ENCODE results near the gene PPP2R2C. TPM values are rescaled to one million over a fixed set of nuclear protein-coding genes. Genes with fewer than 3 reads are reported as not detected.

Gene PPP2R2C
- total and polyA plus RNA-seq, 2 of the 4 experiments (the other 2 are of a cell fraction) = 0.03 TPM; not detected in 1

GRCh38 chr4:6287017-6287788, 185.2 kb downstream of the PPP2R2C start:
- in situ Hi-C loops (cut with MboI; ENCODE audit: low sequenced_read_pairs) (no loop called here), intact Hi-C loops (cut with micrococcal nuclease) (no loop called here), dilution Hi-C loops (cut with HindIII; ENCODE audit: low sequenced_read_pairs, unreplicated experiment) (no loop called here)
- peaks cover 6% of the 10 kb centered on the region for H3K4me1 ChIP-seq (ENCODE audit: control insufficient read depth, insufficient read depth, low read length)
- CTCF ChIA-PET = no interaction called here
- H3K36me3 ChIP-seq (ENCODE audit: control insufficient read depth, insufficient read depth, low read length) = peaks cover 56% of the 10 kb centered on the region
- H3K79me1 ChIP-seq (ENCODE audit: low read depth in 1 of 2, low read length in 2 of 2) = peaks cover 2 to 21% of the 10 kb centered on the region in 2 experiments; a peak in 3 of 4 replicates
- 96% methylated on average over 4 of the region's 16 CpGs; no CpG with 5 or more reads in 1 of the 2 experiments for WGBS, 2 experiments (ENCODE audit: extremely low coverage in 2 of 2, insufficient read length in 1 of 2)
- no peak for ATAC-seq (ENCODE audit: low read depth)
- H3K27ac ChIP-seq (ENCODE audit: insufficient read depth, low read length) = no peak overlapping the region
- H3K14ac ChIP-seq (replicated peaks; ENCODE audit: low read depth, low read length) = no peak overlapping the region
- H2BK120ac ChIP-seq (ENCODE audit: low read depth, low read length) = no peak overlapping the region
- H3K4ac ChIP-seq (ENCODE audit: low read depth, low read length) = no peak overlapping the region
- no TSS peak for BruUV-seq (replicated peaks)
- H2AK5ac ChIP-seq (ENCODE audit: low read depth, low read length) = no peak overlapping the region
- no peaks in the 10 kb centered on the region for H3K27me3 ChIP-seq (ENCODE audit: control insufficient read depth, insufficient read depth, low read length)
- H3K9ac ChIP-seq (ENCODE audit: low read depth, low read length) = no peak overlapping the region
- H2AK9ac ChIP-seq (replicated peaks; ENCODE audit: low read depth, low read length, poor library complexity) = no peak overlapping the region
- POLR2A ChIA-PET (ENCODE audit: unreplicated experiment) = no interaction called here
- H4K8ac ChIP-seq (ENCODE audit: low read depth in 2 of 2, low read length in 2 of 2) = no peak overlapping the region
- no peak overlapping the region for H2BK15ac ChIP-seq (ENCODE audit: low read depth, low read length)
- peaks cover 9% of the 10 kb centered on the region for H3K9me1 ChIP-seq (ENCODE audit: insufficient read depth, low read length)
- no peak for DNase-seq
- no peak overlapping the region for H3K18ac ChIP-seq (ENCODE audit: low read depth, low read length)
- no peak overlapping the region for H2AFZ ChIP-seq (replicated peaks; ENCODE audit: low read length, poor library complexity)
- H3K4me3 ChIP-seq (ENCODE audit: insufficient read depth, low read depth, low read length) = no peak overlapping the region
- H2BK20ac ChIP-seq (ENCODE audit: low read depth, low read length) = no peak overlapping the region
- H3K4me2 ChIP-seq (ENCODE audit: low read depth, low read length) = no peak overlapping the region
- no peak overlapping the region for H4K5ac ChIP-seq (ENCODE audit: low read depth, low read length)
- H4K20me1 ChIP-seq (ENCODE audit: insufficient read depth, low read length) = peaks cover 23% of the 10 kb centered on the region
- no peaks in the 10 kb centered on the region for H3K9me3 ChIP-seq (ENCODE audit: control insufficient read depth, insufficient read depth, low read length)
- H4K91ac ChIP-seq (ENCODE audit: insufficient read depth, low read depth, low read length) = no peak overlapping the region
- no peak overlapping the region for H3K23ac ChIP-seq (ENCODE audit: low read depth, low read length)
- H3K56ac ChIP-seq (ENCODE audit: extremely low read depth, insufficient read depth, low read length) = no peak overlapping the region
- TF ChIP-seq ELK1 (IDR thresholded peaks at IDR 0.05; ENCODE audit: borderline replicate concordance, low read depth, low read length) = no peak
- no peak for TF ChIP-seq CTCF (conservative IDR thresholded peaks at IDR 0.05; ENCODE audit: low read depth, low read length)
- no peak for TF ChIP-seq FOS (IDR thresholded peaks at IDR 0.05; ENCODE audit: low read depth, low read length)
- no peak for TF ChIP-seq RFX5 (IDR thresholded peaks at IDR 0.05; ENCODE audit: low read depth, low read length)
- TF ChIP-seq RCOR1 (IDR thresholded peaks at IDR 0.05; ENCODE audit: insufficient replicate concordance, low read length) = no peak
- TF ChIP-seq CEBPB (IDR thresholded peaks at IDR 0.05; ENCODE audit: low read depth, low read length) = no peak
- no peak for TF ChIP-seq MAZ (IDR thresholded peaks at IDR 0.05; ENCODE audit: borderline replicate concordance, low read depth, low read length)
- no peak for TF ChIP-seq BHLHE40 (IDR thresholded peaks at IDR 0.05; ENCODE audit: low read depth, low read length)
- no peak for TF ChIP-seq SMC3 (IDR thresholded peaks at IDR 0.05; ENCODE audit: low read depth, low read length)
- no peak for TF ChIP-seq MAFK (IDR thresholded peaks at IDR 0.05; ENCODE audit: low read depth, low read length)
- TF ChIP-seq CHD1 (IDR thresholded peaks at IDR 0.05; ENCODE audit: low read depth, low read length) = no peak
- TF ChIP-seq RAD21 (IDR thresholded peaks at IDR 0.05; ENCODE audit: low read length) = no peak
- no peak for TF ChIP-seq NFE2L2 (IDR thresholded peaks at IDR 0.05; ENCODE audit: low read depth, low read length)
- H2BK5ac ChIP-seq (ENCODE audit: low read depth, low read length, poor library complexity, severe bottlenecking) = no peak overlapping the region

Data from IMR-90 (cell line).